Progenitor cell of endocrine pancreas (in vitro differentiated cells): ENCODE data around the gene GAP43. TPM values are rescaled to one million over a fixed set of nuclear protein-coding genes. Genes with fewer than 3 reads are reported as not detected.
"Not testable (repeated sequence)": the region's sequence is repeated elsewhere in the genome, so short reads cannot be mapped to it uniquely, and the experiment has no call there.

ENCODE experiments used
- DNase-seq: peaks from one replicate; pipeline ENCODE4 v3.0.0; 2021; ENCODE audit warnings: low spot score; ENCODE audit not compliant: unreplicated experiment
- H3K27ac Mint-ChIP-seq: 2 replicates; pipeline ENCODE4 v1.8.0; 2021; ENCODE audit warnings: mild to moderate bottlenecking, moderate library complexity, mixed read lengths
- H3K27me3 Mint-ChIP-seq: 2 replicates; pipeline ENCODE4 v1.8.0; 2021; ENCODE audit warnings: mixed read lengths
- H3K36me3 Mint-ChIP-seq: 2 replicates; pipeline ENCODE4 v1.8.0; 2022; ENCODE audit warnings: mixed read lengths; ENCODE audit not compliant: insufficient read depth
- H3K4me1 Mint-ChIP-seq: 2 replicates; pipeline ENCODE4 v1.8.0; 2021; ENCODE audit warnings: low read depth, mixed read lengths
- H3K4me3 Mint-ChIP-seq: 2 replicates; pipeline ENCODE4 v1.8.0; 2021; ENCODE audit warnings: low read depth, mild to moderate bottlenecking, moderate library complexity, mixed read lengths
- H3K9me3 Mint-ChIP-seq: 2 replicates; pipeline ENCODE4 v1.8.0; 2021; ENCODE audit warnings: low read depth, mixed read lengths
- CTCF ChIP-seq: fragments of 200-600 bp; sonication (generic); IDR thresholded peaks from one replicate; pipeline ENCODE4 v1.5.0; 2021; ENCODE audit warnings: antibody characterized with exemption, mild to moderate bottlenecking; ENCODE audit not compliant: unreplicated experiment
- total RNA-seq: library from RNA; stranded (reverse); gene quantifications from 2 replicates; pipeline ENCODE4 v1.2.1, GENCODE V29; 2021

GAP43 gene
- total RNA-seq, 1 donor from 2014 or later = 9.6 TPM

DNA sequence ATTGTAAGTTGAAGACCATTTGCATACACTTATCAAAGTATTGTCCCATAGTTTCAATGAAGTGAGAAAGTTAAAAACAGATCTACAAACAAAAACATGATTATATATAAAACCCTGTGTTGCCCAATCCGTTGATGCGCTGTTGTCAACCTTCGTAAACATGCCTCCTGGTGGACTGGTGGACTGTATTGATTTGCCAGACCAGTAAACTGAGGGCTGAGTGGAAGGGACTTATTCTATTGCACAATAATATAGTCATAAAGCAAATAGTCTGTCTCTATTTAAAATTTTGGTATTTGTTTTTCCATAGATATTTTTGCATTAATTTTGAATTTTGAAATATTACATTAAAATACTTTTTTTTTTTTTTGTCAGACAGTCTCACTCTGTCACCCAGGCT lies 102.5 kb downstream of the GAP43 start:
- Mint-ChIP-seq H3K9me3 (no peaks in the 10 kb centered on the region), H3K4me1 (no peaks in the 10 kb centered on the region), H3K36me3 (no peaks in the 10 kb centered on the region), H3K27me3 (no peaks in the 10 kb centered on the region), H3K4me3 (no peak overlapping the region), H3K27ac (no peak overlapping the region)
- no peak for DNase-seq
- no peak for TF ChIP-seq CTCF

- H3K4me1 Mint-ChIP-seq = no peaks in the 10 kb centered on the region
- H3K27me3 Mint-ChIP-seq = no peaks in the 10 kb centered on the region
- H3K9me3 Mint-ChIP-seq = peaks cover 8% of the 10 kb centered on the region
- H3K4me3 Mint-ChIP-seq = no peak overlapping the region
- H3K27ac Mint-ChIP-seq = peak overlapping the region; percentile 18
- no peak for DNase-seq
- no peaks in the 10 kb centered on the region for H3K36me3 Mint-ChIP-seq
- TF ChIP-seq CTCF = no peak
Observed at GRCh38 chr3:115727135-115727534, 103.8 kb downstream of the GAP43 start.

DNA sequence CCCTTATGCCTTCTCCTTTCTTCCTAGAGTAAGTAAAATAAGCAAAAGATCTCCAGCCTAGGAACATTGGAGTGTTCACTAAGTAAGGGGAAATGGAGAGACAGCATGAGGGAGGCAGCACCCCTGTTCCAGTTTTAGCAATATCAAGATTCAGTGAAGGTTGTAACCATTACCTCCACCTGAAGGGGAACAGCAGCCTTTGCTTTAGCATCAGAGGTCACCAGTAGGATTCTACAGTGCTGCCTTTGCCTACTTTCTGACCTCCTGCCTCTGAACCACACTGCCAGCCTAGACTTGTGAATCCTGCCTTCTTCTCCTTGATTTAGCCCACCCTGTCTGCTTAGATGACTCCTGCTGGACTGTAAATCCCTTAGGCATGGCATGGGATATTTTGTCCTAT lies 104.7 kb downstream of the GAP43 start:
- no peak for DNase-seq
- H3K27ac Mint-ChIP-seq = no peak overlapping the region
- peaks cover 8% of the 10 kb centered on the region for H3K9me3 Mint-ChIP-seq
- H3K36me3 Mint-ChIP-seq = no peaks in the 10 kb centered on the region
- H3K27me3 Mint-ChIP-seq = no peaks in the 10 kb centered on the region
- no peak for TF ChIP-seq CTCF
- no peaks in the 10 kb centered on the region for H3K4me1 Mint-ChIP-seq
- no peak overlapping the region for H3K4me3 Mint-ChIP-seq

GRCh38 chr3:115736341-115736740 lies 113.0 kb downstream of the GAP43 start:
- peaks cover 32% of the 10 kb centered on the region for H3K9me3 Mint-ChIP-seq
- H3K4me3 Mint-ChIP-seq, H3K4me1 Mint-ChIP-seq, DNase-seq, H3K27me3 Mint-ChIP-seq, H3K36me3 Mint-ChIP-seq, H3K27ac Mint-ChIP-seq: not testable (repeated sequence)

- H3K4me3 Mint-ChIP-seq = no peak overlapping the region
- H3K27me3 Mint-ChIP-seq = no peaks in the 10 kb centered on the region
- TF ChIP-seq CTCF = no peak
- no peak overlapping the region for H3K27ac Mint-ChIP-seq
- no peaks in the 10 kb centered on the region for H3K36me3 Mint-ChIP-seq
- no peaks in the 10 kb centered on the region for H3K4me1 Mint-ChIP-seq
- DNase-seq = no peak
- H3K9me3 Mint-ChIP-seq = peaks cover 27% of the 10 kb centered on the region
Observed at GRCh38 chr3:115741650-115742049, 118.3 kb downstream of the GAP43 start.

DNA sequence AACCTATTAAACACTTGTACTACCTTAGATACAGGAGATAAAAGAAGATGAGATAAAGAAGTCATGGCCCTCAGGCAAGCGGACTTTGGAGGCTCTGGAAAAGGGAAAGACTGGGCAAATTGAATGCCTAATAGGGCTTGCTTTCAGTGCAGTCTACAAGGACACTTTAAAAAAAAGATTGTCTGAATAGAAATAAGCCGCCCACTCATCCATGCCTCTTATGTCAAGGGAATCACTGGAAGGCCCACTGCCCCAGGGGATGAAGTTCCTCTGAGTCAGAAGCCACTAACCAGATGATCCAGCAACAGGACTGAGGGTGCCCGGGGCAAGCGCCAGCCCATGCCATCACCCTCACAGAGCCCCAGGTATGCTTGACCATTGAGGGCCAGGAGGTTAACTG lies 121.2 kb downstream of the GAP43 start:
- H3K9me3 Mint-ChIP-seq = peaks cover 12% of the 10 kb centered on the region
- DNase-seq, H3K36me3 Mint-ChIP-seq, H3K4me1 Mint-ChIP-seq, H3K27ac Mint-ChIP-seq, H3K4me3 Mint-ChIP-seq, H3K27me3 Mint-ChIP-seq: not testable (repeated sequence)

GRCh38 chr3:115752978-115753377 lies 129.7 kb downstream of the GAP43 start:
- not testable (repeated sequence) for H3K4me1 Mint-ChIP-seq, H3K4me3 Mint-ChIP-seq, H3K36me3 Mint-ChIP-seq, H3K27ac Mint-ChIP-seq, DNase-seq, H3K27me3 Mint-ChIP-seq
- peaks cover 27% of the 10 kb centered on the region for H3K9me3 Mint-ChIP-seq
